ENCODE results near the gene CCDC191.

- TF ChIP-seq CTCF (IDR thresholded peaks at IDR 0.05 in 4 of 5, conservative IDR thresholded peaks at IDR 0.05 in 1 of 5) (no peak), POLR2A (IDR thresholded peaks at IDR 0.05) (no peak)
Measured at GRCh38 chr3:114071786-114072185, 15.5 kb upstream of the CCDC191 start.

Data from gastrocnemius medialis (tissue), 4 donors.